Erythroblast (primary cell): Measurements from ENCODE around the gene NFYC.

ENCODE experiments used
- GATA1 ChIP-seq: IDR thresholded peaks from 2 replicates; pipeline ENCODE4 v1.6.1; 2011; ENCODE audit warnings: low read depth, mild to moderate bottlenecking, control low read depth, low read length, moderate library complexity
- POLR2A ChIP-seq: IDR thresholded peaks from 2 replicates; pipeline ENCODE4 v1.6.1; 2011; ENCODE audit warnings: mild to moderate bottlenecking, low read length

- TF ChIP-seq POLR2A (no peak), GATA1 (no peak)
Observed at GRCh38 chr1:40755067-40755466, 63.6 kb downstream of the NFYC start.
